Measurements from ENCODE around the gene CD2AP.
"Not testable (repeated sequence)": the region's sequence is repeated elsewhere in the genome, so short reads cannot be mapped to it uniquely, and the experiment has no call there.

GRCh38 chr6:47566602-47567001 is 89.0 kb downstream of the CD2AP start:
- TF ChIP-seq POLR2A (IDR thresholded peaks at IDR 0.05; ENCODE audit: low read depth, low read length); TAF1 (IDR thresholded peaks at IDR 0.05; ENCODE audit: borderline replicate concordance, low read depth, low read length); POLR2AphosphoS5 (IDR thresholded peaks at IDR 0.05; ENCODE audit: low read depth, low read length): not testable (repeated sequence)

Measured in GM12892 (cell line).